ENCODE measurements around the gene KLHDC10.
A peak's percentile ranks its signal among the peaks of the same experiment; 100 is the strongest.
"Not testable (repeated sequence)": the region's sequence is repeated elsewhere in the genome, so short reads cannot be mapped to it uniquely, and the experiment has no call there.

KLHDC10 gene

GRCh38 chr7:130123501-130123900, 53.2 kb downstream of the KLHDC10 start:
- no peak for DNase-seq

GRCh38 chr7:130124711-130125110, 54.4 kb downstream of the KLHDC10 start:
- DNase-seq, result no peak

- not testable (repeated sequence) for DNase-seq
Observed at GRCh38 chr7:130126840-130127239, 56.5 kb downstream of the KLHDC10 start.

- DNase-seq, result no peak
Observed at GRCh38 chr7:130127404-130127803, 57.1 kb downstream of the KLHDC10 start.

GRCh38 chr7:130127821-130128317, 57.5 kb downstream of the KLHDC10 start:
- no peak for DNase-seq

- DNase-seq, result no peak
Observed at GRCh38 chr7:130129011-130129411, 58.7 kb downstream of the KLHDC10 start.

- DNase-seq, result no peak
Observed at GRCh38 chr7:130131191-130131834, 61.0 kb downstream of the KLHDC10 start.

- no peak for DNase-seq
Observed at GRCh38 chr7:130131964-130132875, 61.9 kb downstream of the KLHDC10 start.

- no peak for DNase-seq
Observed at GRCh38 chr7:130133029-130133782, 62.9 kb downstream of the KLHDC10 start.

- DNase-seq, result no peak
Observed at GRCh38 chr7:130134106-130134636, 63.8 kb downstream of the KLHDC10 start.

GRCh38 chr7:130134726-130135125, 64.4 kb downstream of the KLHDC10 start:
- no peak for DNase-seq

- no peak for DNase-seq
Observed at GRCh38 chr7:130135208-130136205, 65.2 kb downstream of the KLHDC10 start.

- DNase-seq, result no peak
Observed at GRCh38 chr7:130136579-130137167, 66.3 kb downstream of the KLHDC10 start.

- DNase-seq, result no peak
Observed at GRCh38 chr7:130137207-130137606, 66.9 kb downstream of the KLHDC10 start.

- DNase-seq, result no peak
Observed at GRCh38 chr7:130139193-130139960, 69.0 kb downstream of the KLHDC10 start.

- no peak for DNase-seq
Observed at GRCh38 chr7:130140551-130141160, 70.3 kb downstream of the KLHDC10 start.

GRCh38 chr7:130141161-130141883, 71.0 kb downstream of the KLHDC10 start:
- peak; percentile 29 to 30 for DNase-seq

GRCh38 chr7:130141884-130142653, 71.7 kb downstream of the KLHDC10 start:
- no peak for DNase-seq

Measured in bone marrow (tissue), 2 donors.